Bone marrow (tissue), 2 donors: ENCODE measurements around the gene PPP3CA.
"Not testable (repeated sequence)": the region's sequence is repeated elsewhere in the genome, so short reads cannot be mapped to it uniquely, and the experiment has no call there.

Experiments used
- DNase-seq, 2 donors: peaks; one replicate each; lab custom pipeline; 2025; lab: John Stamatoyannopoulos, UW

PPP3CA gene

DNA sequence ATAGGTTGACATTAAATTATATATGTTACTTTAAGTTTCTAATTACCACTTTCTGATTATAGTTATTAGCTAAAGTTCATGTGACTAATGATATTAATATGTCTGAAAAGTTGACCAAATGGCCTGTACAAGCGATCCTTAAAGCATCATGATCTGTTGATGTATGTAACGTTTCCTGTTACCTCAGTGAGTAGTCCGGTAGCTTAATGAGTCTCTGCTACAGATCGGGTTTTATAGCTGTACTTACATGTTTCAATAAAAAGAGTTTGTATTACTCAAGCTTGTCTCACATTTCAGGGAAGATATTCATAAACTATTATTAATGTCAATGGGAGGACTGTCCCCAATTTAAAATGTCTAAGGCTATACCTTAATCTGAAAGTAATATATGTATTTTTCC is 246.3 kb downstream of the PPP3CA start:
- no peak for DNase-seq

DNA sequence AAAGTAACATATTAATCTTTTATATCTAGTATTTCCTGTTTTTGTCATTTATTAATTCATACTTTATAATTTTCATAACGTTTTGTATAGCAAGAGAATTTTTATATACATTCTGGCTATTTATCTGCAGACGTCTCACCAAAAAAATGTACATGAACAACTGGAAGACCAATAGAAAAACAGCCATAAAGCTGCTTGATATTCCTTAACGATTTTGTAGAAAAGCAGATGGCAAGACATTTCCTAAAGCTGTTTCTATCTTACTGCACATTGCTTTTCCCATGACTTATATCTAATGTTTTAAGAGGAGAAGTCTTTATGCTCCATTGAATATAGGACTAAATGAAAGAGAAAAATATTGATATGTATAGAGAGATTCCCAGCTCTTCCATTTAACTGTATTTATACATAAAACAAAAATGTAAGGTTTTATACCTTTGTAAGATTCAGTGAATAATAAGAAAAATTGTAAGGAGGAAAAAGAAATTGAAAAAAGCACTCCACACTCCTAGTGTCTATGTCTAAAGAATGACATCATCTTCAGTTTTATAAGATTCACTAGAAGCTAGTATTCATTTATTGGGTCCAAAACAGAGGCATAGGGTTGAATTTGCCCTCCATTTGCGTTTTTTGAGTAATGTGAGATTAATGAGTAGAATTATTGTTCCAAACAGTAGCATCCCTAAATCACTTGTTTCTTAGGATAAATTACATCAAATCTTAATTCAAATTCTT is 248.5 kb downstream of the PPP3CA start:
- no peak for DNase-seq

- DNase-seq = not testable (repeated sequence)
Measured at GRCh38 chr4:101092609-101093008, 254.7 kb downstream of the PPP3CA start.

GRCh38 chr4:101089168-101089567 is 258.2 kb downstream of the PPP3CA start:
- DNase-seq = no peak

DNA sequence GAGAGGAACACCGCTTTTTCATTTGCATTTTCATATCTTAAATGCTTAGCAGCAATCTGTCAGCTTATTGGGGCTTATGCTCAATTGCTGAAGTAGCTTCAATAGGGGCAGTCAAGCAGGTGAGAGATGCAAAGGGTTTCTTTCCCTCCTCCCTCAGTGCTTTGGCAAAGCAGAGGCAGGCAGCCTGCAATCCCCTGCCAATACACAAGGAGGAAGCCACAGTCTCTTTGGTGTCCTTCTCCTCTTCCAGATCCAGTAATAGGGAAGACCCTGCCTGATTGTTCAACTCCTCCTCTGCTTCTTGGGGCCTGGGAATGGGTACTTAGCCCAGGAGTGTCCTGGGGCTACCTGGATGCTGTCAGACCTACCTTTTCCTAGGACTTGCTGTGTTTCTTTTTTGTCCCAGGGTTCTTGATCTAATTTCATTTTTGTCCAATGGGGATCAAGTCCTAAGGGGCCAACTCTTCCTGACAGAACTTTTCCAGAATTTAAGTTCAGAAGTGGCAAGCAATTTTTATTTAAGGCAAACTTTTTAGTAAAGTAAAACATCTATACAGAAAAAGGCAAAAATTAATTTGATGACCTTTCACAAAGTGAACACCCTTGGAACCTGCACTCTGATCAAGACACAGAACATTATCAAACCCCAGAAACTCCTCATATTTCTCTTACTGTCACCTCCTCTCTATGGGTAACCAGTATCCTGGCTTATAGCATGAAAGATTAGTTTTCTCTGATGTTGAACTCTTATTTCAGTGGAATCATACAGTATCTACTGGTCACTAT is 260.3 kb downstream of the PPP3CA start:
- no peak for DNase-seq

DNA sequence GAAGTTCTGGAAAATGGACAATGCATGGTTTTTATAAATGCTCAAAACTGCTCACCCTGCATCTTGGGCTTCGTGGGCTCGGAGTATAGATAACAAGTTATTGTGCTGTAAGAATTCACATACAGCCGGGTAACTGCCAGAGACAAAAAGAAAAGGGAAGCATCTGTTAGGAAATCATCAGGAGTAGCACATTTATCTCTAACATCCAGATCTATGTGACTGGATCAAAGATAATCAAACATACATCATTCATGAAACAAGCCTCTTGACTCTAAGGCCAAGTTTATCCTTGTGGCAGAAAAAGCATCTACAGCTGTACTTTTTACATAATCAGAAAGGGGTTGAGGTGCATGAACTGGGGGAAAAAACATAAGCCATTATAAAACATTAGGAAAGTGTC is 264.2 kb downstream of the PPP3CA start:
- peak in 1 of 2 donors; percentile 42 for DNase-seq

DNA sequence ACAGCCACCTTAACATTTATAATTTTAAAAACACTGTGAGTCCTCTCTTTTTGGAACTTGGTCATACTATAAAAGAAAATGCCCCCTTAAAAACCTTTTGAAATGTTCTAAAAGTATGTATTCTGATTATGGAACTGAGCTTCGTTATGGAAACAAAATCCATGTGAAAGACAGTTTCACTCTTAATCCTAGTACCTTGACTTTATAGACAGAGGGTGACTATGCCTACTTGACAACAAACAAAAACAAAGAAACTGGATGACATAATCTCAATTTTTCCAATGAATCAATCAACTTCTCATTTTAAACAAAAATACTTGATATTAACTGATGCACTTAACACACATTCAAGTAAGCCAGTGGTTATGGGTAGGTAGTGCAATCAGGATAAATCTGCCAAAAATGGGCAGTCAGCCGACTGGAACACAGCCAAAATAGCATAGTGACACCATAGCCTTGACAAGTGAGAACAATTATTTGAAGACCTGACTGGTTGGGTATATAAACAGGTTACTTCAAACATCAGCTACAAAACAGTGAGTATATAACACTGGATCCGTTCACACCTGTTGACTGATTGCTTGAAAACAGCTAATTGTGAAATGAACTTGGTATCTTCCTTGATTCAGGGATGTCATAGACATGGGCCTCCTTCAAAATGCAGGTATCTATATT is 265.5 kb downstream of the PPP3CA start:
- DNase-seq = no peak

- no peak for DNase-seq
Measured at GRCh38 chr4:101081166-101081565, 266.2 kb downstream of the PPP3CA start.

DNA sequence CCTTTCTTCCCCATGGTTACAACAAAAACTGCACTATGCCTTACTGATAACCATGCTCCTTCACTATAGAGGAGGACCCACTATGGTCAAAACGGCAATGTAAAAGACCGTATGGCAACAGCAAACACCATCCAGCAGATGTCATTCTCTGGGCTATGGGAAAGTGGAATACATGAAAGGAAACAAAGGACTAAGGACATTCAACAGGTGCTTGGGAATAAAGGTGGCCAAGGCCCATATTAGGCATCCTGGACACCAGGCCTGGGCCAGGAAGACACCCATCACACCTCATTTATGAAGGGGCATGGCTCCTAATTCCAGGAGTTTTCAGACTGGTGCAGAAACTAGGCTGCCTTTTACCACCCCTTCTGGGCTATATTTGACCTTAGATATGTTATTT is 268.4 kb downstream of the PPP3CA start:
- DNase-seq = no peak

DNA sequence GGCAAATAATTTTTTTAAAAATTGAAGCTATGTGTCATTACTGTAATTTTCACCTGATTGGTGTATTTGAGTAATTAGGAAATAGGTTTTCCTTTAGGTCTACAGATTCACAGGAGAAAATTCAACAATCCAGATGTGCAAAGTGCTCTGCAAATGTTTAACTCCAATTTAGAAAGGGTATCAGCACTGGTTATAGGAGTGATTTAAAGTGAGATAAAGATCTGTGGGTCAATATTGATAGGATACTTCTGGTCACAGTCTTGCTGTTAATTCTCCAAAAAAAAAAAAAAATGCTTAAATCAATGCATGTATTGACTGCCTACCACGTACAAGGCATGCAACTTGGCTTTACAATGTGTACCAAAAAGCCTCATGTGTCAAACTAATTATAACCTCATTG is 271.3 kb downstream of the PPP3CA start:
- no peak for DNase-seq

DNA sequence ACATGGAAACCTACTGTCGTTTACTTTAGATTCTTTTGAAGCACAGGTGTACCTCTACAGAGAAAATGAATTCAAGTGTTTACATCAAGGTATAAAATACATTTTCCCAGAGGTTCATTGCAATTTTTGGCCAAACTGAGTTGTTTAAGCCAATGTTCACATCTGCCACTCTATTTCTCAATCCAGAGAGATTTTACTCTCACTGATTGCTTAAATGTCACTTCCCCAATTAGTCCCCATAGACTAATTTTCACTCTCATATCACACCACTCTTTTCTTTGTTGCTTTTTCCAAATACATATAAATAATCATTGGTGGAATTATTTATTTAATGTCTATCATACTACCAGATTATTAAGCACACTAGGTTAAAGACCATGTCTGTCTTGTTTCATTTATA is 271.8 kb downstream of the PPP3CA start:
- no peak for DNase-seq

- DNase-seq = no peak
Measured at GRCh38 chr4:101074326-101074725, 273.0 kb downstream of the PPP3CA start.

GRCh38 chr4:101071241-101071640 is 276.1 kb downstream of the PPP3CA start:
- DNase-seq = no peak

DNA sequence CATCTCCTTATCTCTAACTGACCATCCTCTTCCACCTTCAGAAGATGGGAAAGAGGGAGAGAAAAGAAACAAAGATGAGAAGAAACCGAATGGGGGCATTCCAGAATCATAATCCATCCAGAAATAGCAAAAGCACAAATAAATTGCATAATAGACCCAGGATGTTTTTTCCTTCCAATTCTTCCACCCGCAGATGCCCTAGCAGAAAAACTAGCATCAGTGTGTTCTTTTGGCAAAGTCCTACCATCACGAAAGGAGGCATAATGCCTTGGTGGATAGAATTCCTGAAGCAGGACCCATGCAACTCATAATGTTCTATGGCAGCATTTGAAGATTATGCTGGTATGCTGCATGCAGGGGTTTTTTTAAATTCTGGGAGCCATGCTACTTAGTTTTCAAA is 279.2 kb downstream of the PPP3CA start:
- DNase-seq = no peak

GRCh38 chr4:101067383-101067782 is 279.9 kb downstream of the PPP3CA start:
- no peak for DNase-seq

DNA sequence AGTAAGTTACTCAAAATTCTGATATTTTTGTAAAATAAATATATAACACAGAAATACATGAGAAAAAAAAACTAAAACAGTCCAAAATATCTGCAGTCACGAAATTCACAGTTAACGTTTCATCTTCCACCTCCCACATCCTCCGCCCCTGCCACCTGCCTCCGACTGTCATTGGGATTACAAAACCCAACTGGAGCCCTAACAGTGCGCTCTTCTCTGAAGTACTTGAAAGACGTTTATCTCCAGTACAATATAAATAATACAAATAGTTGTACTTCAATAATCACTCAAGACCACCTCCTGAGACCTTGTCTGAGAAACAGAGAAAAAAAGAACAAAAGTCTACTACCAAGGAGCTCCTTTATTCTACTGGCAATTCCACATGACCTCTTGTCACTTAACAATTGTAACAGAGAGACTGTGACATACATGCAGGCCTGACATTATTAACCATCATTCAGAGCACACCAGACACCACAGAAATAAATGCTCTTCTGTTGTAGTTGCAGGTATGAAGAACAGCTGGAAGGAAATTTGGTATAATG is 280.6 kb downstream of the PPP3CA start:
- DNase-seq = no peak

DNA sequence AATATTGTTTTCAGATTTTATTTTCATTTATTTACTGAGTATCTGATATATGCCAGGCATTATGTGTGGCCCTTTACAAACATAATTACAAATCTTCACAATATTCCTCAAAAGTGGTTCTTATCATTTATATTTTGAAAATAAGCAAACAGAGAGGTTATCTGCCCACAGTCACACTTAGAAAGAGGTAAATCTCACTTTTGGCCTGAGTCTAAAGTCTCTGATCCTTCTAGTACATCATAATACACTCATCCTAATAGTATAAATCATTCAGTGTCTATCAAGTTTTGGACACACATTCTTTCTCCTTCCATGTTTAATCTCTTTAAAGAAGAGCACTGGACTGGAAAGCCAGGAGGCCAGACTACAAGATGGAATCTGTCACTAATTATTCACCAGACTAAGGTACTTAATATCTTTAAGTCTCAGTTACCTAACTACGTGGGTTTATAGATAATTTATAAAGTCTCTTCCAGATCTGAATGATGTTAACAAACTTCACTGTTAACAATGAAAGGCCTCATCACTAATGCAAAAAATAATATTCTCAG is 281.3 kb downstream of the PPP3CA start:
- DNase-seq = no peak

DNA sequence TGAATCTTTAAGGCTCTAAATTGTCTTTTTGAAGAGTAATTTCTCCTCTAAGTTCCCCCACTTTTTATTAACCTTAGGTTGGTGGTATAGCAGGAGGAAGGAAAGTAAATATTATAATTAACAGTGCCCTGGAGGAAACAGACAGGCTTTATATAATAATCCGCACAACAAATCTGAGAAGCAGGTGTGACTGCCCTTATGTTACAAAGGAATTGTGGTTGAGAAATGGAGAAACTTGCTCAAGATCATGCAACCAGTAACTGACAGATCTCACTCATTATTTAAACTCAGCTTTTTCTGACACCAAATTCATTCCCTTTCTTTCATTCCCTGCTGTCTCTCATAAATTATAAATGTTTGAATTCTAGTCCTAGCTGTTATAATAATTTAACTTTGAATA is 282.0 kb downstream of the PPP3CA start:
- no peak for DNase-seq

- no peak for DNase-seq
Measured at GRCh38 chr4:101064541-101065180, 282.7 kb downstream of the PPP3CA start.

GRCh38 chr4:101055392-101055791 is 291.9 kb downstream of the PPP3CA start:
- no peak for DNase-seq

DNA sequence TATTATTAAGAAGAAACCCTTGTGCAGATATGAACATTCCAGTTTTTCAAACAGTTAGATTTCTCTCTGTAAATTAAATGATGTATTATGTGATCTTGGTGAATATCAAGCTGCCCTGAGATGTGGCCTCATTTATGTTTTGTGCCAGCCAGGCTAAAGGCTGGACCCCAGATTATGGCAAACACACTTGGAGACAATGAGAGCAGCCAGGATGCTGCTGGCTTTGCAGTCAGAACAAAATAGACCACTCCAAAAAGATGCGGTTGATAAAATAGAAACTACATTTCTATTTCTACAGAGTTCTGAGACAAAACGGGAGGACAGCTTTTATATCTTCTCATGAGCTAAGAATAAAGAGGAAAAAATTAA is 296.5 kb downstream of the PPP3CA start:
- no peak for DNase-seq
